Measurements from ENCODE around the gene PDE4D. TPM values are rescaled to one million over a fixed set of nuclear protein-coding genes. Genes with fewer than 3 reads are reported as not detected.
"Not testable (repeated sequence)": the region's sequence is repeated elsewhere in the genome, so short reads cannot be mapped to it uniquely, and the experiment has no call there.

Gene PDE4D
- total RNA-seq, 2 experiments from 2014 or later: 75.5 to 80.7 TPM

GRCh38 chr5:59579824-59580167 is 313.7 kb downstream of the PDE4D start:
- no peak overlapping the region for H3K4me3 Mint-ChIP-seq
- ChIA-PET CTCF (no interaction called here), POLR2A (no interaction called here)
- DNase-seq (no peak), ATAC-seq (no peak)
- no peaks in the 10 kb centered on the region for H3K36me3 Mint-ChIP-seq (ENCODE audit: low read depth)
- intact Hi-C loops (cut with micrococcal nuclease): no loop called here
- peaks cover 5% of the 10 kb centered on the region for H3K27me3 Mint-ChIP-seq
- no peaks in the 10 kb centered on the region for H3K4me1 Mint-ChIP-seq (ENCODE audit: low read depth)
- no peaks in the 10 kb centered on the region for H3K9me3 Mint-ChIP-seq
- no peak overlapping the region for H3K27ac Mint-ChIP-seq
- TF ChIP-seq CTCF (IDR thresholded peaks at IDR 0.05): no peak

GRCh38 chr5:59579101-59579823 is 314.3 kb downstream of the PDE4D start:
- no peak overlapping the region for H3K4me3 Mint-ChIP-seq
- no peak overlapping the region for H3K27ac Mint-ChIP-seq
- no peak for ATAC-seq
- H3K4me1 Mint-ChIP-seq (ENCODE audit: low read depth): no peaks in the 10 kb centered on the region
- no peaks in the 10 kb centered on the region for H3K36me3 Mint-ChIP-seq (ENCODE audit: low read depth)
- peaks cover 4% of the 10 kb centered on the region for H3K27me3 Mint-ChIP-seq
- H3K9me3 Mint-ChIP-seq: no peaks in the 10 kb centered on the region
- no peak for DNase-seq
- POLR2A ChIA-PET: no interaction called here
- TF ChIP-seq CTCF (IDR thresholded peaks at IDR 0.05): no peak
- CTCF ChIA-PET: no interaction called here
- intact Hi-C loops (cut with micrococcal nuclease): no loop called here

GRCh38 chr5:59577485-59577884 is 316.0 kb downstream of the PDE4D start:
- CTCF ChIA-PET: no interaction called here
- Mint-ChIP-seq H3K36me3 (ENCODE audit: low read depth) (no peaks in the 10 kb centered on the region), H3K9me3 (no peaks in the 10 kb centered on the region)

GRCh38 chr5:59575648-59576445 is 317.7 kb downstream of the PDE4D start:
- no peak overlapping the region for H3K27ac Mint-ChIP-seq
- ATAC-seq (no peak), DNase-seq (no peak)
- H3K4me3 Mint-ChIP-seq: no peak overlapping the region
- no peaks in the 10 kb centered on the region for H3K9me3 Mint-ChIP-seq
- no peak for TF ChIP-seq CTCF (IDR thresholded peaks at IDR 0.05)
- H3K4me1 Mint-ChIP-seq (ENCODE audit: low read depth): no peaks in the 10 kb centered on the region
- intact Hi-C loops (cut with micrococcal nuclease): no loop called here
- H3K36me3 Mint-ChIP-seq (ENCODE audit: low read depth): no peaks in the 10 kb centered on the region
- ChIA-PET CTCF (no interaction called here), POLR2A (no interaction called here)
- H3K27me3 Mint-ChIP-seq: peaks cover 2% of the 10 kb centered on the region

More at GRCh38 chr5:59577485-59577884, 316.0 kb downstream of the PDE4D start:
- peaks cover 2% of the 10 kb centered on the region for H3K27me3 Mint-ChIP-seq
- no peak overlapping the region for H3K4me3 Mint-ChIP-seq
- no peak for DNase-seq
- H3K4me1 Mint-ChIP-seq (ENCODE audit: low read depth): no peaks in the 10 kb centered on the region
- intact Hi-C loops (cut with micrococcal nuclease): no loop called here
- H3K27ac Mint-ChIP-seq: no peak overlapping the region
- TF ChIP-seq CTCF (IDR thresholded peaks at IDR 0.05): no peak
- POLR2A ChIA-PET: no interaction called here
- ATAC-seq: no peak

GRCh38 chr5:59573509-59573908 is 320.0 kb downstream of the PDE4D start:
- H3K9me3 Mint-ChIP-seq; H3K36me3 Mint-ChIP-seq (ENCODE audit: low read depth); ATAC-seq; H3K4me3 Mint-ChIP-seq; intact Hi-C loops (cut with micrococcal nuclease); H3K27me3 Mint-ChIP-seq; CTCF ChIA-PET; H3K4me1 Mint-ChIP-seq (ENCODE audit: low read depth); H3K27ac Mint-ChIP-seq; POLR2A ChIA-PET; DNase-seq: not testable (repeated sequence)
